Measurements from ENCODE around the gene SH3BP2.

The SH3BP2 gene

GRCh38 chr4:2835978-2836377 lies 43.1 kb downstream of the SH3BP2 start:
- DNase-seq = no peak

GRCh38 chr4:2836391-2836859 lies 43.5 kb downstream of the SH3BP2 start:
- DNase-seq = no peak

- DNase-seq = no peak
These were observed 44.4 kb downstream of the SH3BP2 start for GRCh38 chr4:2837110-2837903.

GRCh38 chr4:2837904-2838496 lies 45.1 kb downstream of the SH3BP2 start:
- peak; percentile 74 for DNase-seq

- DNase-seq = no peak
These were observed 46.2 kb downstream of the SH3BP2 start for GRCh38 chr4:2839060-2839459.

GRCh38 chr4:2842687-2843262 lies 49.9 kb downstream of the SH3BP2 start:
- no peak for DNase-seq

- peak; percentile 91 for DNase-seq
These were observed 50.5 kb downstream of the SH3BP2 start, which contains the start of gene ADD1 for GRCh38 chr4:2843263-2843940. Gene ADD1, plus strand, starts transcription at chr4:2843844. Its CDS starts 32,072 bp downstream, at chr4:2875916.

- DNase-seq = no peak
These were observed 51.2 kb downstream of the SH3BP2 start for GRCh38 chr4:2843941-2844584.

GRCh38 chr4:2846172-2846571 lies 53.3 kb downstream of the SH3BP2 start:
- no peak for DNase-seq

GRCh38 chr4:2847302-2847871 lies 54.5 kb downstream of the SH3BP2 start:
- DNase-seq = no peak

- no peak for DNase-seq
These were observed 55.6 kb downstream of the SH3BP2 start for GRCh38 chr4:2848449-2848848.

GRCh38 chr4:2849267-2850152 lies 56.6 kb downstream of the SH3BP2 start:
- no peak for DNase-seq

GRCh38 chr4:2850966-2851798 lies 58.3 kb downstream of the SH3BP2 start:
- DNase-seq = no peak

GRCh38 chr4:2852481-2852921 lies 59.6 kb downstream of the SH3BP2 start:
- no peak for DNase-seq

GRCh38 chr4:2855584-2855983 lies 62.7 kb downstream of the SH3BP2 start:
- no peak for DNase-seq

GRCh38 chr4:2856266-2856665 lies 63.4 kb downstream of the SH3BP2 start:
- no peak for DNase-seq

- DNase-seq = no peak
These were observed 64.6 kb downstream of the SH3BP2 start for GRCh38 chr4:2857349-2857927.

- DNase-seq = no peak
These were observed 65.7 kb downstream of the SH3BP2 start for GRCh38 chr4:2858451-2859217.

- DNase-seq = no peak
These were observed 66.6 kb downstream of the SH3BP2 start for GRCh38 chr4:2859514-2859913.
